GM18951 (cell line): Measurements from ENCODE around the gene USP31.
"Not testable (repeated sequence)": the region's sequence is repeated elsewhere in the genome, so short reads cannot be mapped to it uniquely, and the experiment has no call there.

ENCODE experiments used
- POLR2A ChIP-seq: IDR thresholded peaks from 4 replicates; pipeline ENCODE4 v1.6.1; 2011; ENCODE audit warnings: mild to moderate bottlenecking; ENCODE audit not compliant: insufficient read length, insufficient read depth; ENCODE audit errors: extremely low read depth
- in situ Hi-C: fragments of 300-500 bp; cut with MboI; formaldehyde crosslinking; loops from one replicate; pipeline ENCODE4 v1.12.0; 2022; ENCODE audit warnings: low sequenced_read_pairs, mixed read lengths, inconsistent platforms; ENCODE audit not compliant: unreplicated experiment

The USP31 gene

GRCh38 chr16:23148513-23149266 lies 562 bp downstream of the USP31 start:
- no peak for TF ChIP-seq POLR2A
- in situ Hi-C loops, result no loop called here

GRCh38 chr16:23148166-23148512 lies 1.1 kb downstream of the USP31 start:
- in situ Hi-C loops, result no loop called here
- TF ChIP-seq POLR2A, result no peak

DNA sequence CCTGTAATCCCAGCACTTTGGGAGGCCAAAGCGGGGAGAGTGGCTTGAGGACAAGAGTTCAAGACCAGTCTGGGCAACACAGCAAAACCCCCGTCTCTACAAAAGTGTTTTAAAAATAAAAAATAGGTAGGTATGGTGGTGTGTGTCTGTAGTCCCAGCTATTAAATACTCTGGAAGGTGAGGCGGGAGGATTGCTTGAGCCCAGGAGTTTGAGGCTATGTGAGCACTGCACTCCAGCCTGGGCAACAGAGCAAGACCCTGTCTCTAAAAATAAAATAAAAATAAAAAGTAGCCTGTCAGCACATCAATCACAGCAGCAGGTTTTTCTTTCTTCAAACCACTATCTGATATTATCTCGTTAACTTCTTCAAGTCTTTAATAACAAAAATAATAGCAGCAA lies 1.6 kb downstream of the USP31 start:
- in situ Hi-C loops, result no loop called here
- no peak for TF ChIP-seq POLR2A

- TF ChIP-seq POLR2A, result no peak
- in situ Hi-C loops, result no loop called here
Measured at GRCh38 chr16:23146877-23147601, 2.2 kb downstream of the USP31 start.

DNA sequence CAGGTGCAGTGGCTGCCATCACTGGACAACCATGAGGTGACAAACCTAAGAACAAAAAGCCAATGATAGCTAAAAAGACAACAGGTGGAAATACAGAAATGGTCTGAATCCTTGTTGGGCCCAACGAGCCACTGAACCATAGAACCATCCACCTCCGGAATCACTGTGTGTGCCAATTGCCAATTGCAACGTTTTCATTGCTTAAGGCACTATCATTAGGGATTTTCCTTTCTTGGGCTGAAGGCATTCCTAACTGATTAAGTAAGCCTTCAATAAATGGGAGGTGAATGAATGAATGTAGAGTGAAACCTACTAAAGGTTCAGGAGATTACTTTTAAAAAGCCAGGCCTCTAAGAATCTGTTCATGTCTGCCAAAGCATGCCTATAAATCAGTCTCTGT lies 3.6 kb downstream of the USP31 start:
- TF ChIP-seq POLR2A, result no peak
- in situ Hi-C loops, result no loop called here

DNA sequence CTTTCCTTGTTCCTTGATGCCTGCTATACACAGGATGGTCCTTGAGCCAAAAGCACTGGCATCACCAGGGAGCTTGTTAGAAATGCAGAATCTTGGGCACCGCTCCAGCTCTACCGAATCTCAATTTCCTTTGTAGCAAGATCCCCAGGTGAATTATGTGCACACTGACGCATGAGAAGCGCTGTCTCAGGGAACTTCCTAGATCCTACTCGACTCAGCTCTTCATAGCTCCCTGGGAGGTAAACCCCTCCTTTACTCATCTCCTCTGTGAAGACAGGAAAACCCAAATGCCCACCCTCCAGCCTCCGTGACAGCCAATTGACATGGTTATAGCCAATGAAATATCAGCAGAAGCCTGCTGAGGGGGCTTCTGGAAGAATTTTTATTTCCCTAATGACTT lies 4.1 kb downstream of the USP31 start:
- in situ Hi-C loops, result no loop called here
- TF ChIP-seq POLR2A, result no peak

GRCh38 chr16:23144393-23144792 lies 4.9 kb downstream of the USP31 start:
- in situ Hi-C loops, result not testable (repeated sequence)

- TF ChIP-seq POLR2A, result no peak
- in situ Hi-C loops, result no loop called here
Measured at GRCh38 chr16:23143391-23143790, 5.9 kb downstream of the USP31 start.

DNA sequence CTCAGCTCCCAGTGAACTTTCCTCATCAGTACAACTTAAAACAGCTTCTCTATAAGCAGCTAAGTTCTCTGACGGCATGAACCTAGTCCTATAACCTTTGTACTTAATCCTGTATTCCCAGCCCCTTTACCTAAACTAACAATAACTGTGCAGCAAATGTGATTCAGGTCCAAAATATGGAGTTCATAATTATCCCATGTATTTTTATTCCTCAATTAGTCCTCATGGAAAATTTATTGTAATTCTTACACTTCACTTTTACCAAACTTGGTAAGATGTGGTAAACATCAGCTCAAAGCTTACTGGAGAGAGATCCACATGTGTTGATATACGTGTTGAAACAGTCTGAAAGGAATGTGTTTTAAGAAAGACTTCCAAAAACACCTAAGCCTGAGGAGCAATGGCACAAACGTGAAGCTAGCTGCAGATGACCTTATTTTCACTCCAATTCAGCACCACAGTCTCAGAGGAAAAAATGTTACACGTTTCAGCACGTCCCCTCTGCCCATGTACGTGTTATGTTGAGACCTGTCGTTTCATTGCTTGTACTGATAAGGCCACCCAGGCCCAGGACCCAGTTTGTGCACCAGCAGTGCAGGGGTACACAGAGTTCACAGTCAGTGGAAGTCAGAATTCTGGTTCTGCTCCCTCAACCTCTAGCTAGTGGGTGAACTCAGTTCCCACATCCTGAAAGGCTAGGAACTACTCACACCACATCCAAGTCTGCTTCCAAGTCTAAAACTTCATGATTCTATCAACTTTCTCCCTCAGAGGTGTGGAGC lies 7.1 kb downstream of the USP31 start:
- in situ Hi-C loops, result no loop called here
- TF ChIP-seq POLR2A, result no peak

DNA sequence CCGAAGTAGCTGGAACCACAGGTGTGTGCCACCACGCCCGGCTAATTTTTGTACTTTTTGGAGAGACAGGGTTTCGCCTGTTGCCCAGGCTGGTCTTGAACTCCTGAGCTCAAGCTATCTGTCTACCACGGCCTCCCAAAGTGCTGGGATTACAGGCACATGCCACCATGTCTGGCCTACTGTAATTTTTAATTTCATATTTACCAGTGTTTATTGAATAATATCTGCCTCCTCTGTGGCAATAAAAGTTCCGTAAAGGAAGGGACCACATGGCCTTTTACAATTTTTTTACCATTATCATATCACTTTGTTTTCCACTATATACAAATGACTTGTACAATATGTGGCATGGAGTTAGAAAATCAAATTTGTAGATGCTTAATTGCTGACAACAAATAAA lies 7.8 kb downstream of the USP31 start:
- in situ Hi-C loops, result no loop called here
- TF ChIP-seq POLR2A, result no peak

DNA sequence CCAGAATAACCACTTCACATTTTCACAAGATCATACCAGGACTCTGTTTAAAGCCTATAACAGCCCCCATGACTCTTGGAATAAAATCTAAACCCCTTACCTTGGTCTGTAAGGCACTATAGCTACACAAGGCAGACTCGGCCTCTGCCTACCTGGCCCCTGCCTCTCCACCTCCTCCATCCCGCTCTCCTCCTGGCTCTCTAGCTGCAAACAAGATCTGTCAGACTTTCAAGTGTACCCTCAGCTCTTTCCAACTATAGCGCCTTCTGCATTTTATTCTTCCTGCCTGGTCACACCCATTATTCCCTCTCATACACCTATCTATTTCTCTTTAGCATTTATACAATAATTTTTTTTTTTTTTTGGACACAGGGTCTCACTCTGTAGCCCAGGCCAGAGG lies 8.2 kb downstream of the USP31 start:
- in situ Hi-C loops, result no loop called here
- no peak for TF ChIP-seq POLR2A

DNA sequence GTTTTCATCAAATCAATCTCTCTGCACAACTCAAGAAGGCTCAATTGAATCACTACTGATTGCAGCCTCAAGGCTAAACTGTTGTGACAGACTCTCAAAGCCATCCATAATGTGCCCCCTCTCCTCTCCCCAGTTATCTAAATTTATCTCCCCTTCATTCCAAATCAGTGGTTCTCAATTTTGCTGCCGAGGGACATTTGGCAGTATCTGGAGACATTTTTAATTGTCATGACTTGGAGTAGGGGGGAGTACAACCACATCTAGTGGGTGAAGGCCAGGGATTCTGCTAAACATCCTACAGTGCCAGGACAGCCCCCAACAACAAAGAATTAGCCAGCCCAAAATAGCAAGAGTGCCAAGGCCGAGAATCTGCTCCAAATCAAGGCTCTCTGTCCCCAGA lies 9.1 kb downstream of the USP31 start:
- TF ChIP-seq POLR2A, result no peak
- in situ Hi-C loops, result no loop called here

DNA sequence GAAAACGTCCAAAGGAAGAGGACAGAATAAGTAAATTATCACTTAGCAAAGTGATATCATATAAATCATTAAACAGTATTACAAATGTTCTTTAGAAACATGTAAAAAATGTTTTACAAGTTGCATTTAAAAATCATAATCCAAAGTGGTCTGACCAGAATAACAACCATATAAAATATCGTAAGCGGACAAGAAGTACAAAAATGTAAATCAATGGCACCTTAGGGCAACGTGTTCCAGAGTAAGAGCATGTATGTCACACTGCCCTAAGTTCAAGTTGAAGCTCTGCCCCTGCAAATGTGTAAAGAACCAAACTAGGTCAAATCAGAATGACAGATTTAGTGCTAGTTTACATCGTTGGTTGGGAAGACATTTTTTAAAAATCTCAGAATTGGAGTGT lies 11.4 kb downstream of the USP31 start:
- TF ChIP-seq POLR2A, result no peak
- in situ Hi-C loops, result no loop called here

GRCh38 chr16:23137256-23137655 lies 12.0 kb downstream of the USP31 start:
- no peak for TF ChIP-seq POLR2A
- in situ Hi-C loops, result no loop called here
